Hepatocyte (in vitro differentiated cells): ENCODE measurements around the gene FOSB. TPM values are rescaled to one million over a fixed set of nuclear protein-coding genes. Genes with fewer than 3 reads are reported as not detected.
"Not testable (repeated sequence)": the region's sequence is repeated elsewhere in the genome, so short reads cannot be mapped to it uniquely, and the experiment has no call there.

Experiments used
- DNase-seq: peaks from one replicate; pipeline ENCODE4 v3.0.0-alpha.2; 2016; ENCODE audit warnings: low spot score
- H2AFZ ChIP-seq: fragments of 200-600 bp; sonication (generic); 2 replicates; pipeline ENCODE4 v1.6.0; 2016; ENCODE audit warnings: antibody characterized with exemption, mild to moderate bottlenecking
- H3K27ac ChIP-seq: fragments of 200-600 bp; sonication (generic); 2 replicates; pipeline ENCODE4 v1.5.1; 2016; ENCODE audit warnings: mild to moderate bottlenecking
- H3K27me3 ChIP-seq: fragments of 200-600 bp; sonication (generic); 2 replicates; pipeline ENCODE4 v1.6.1; 2016
- H3K36me3 ChIP-seq: fragments of 200-600 bp; sonication (generic); replicated peaks from 2 replicates; pipeline ENCODE4 v1.5.1; 2016; ENCODE audit warnings: low read depth; ENCODE audit not compliant: insufficient read depth
- H3K4me1 ChIP-seq: fragments of 200-600 bp; sonication (generic); 2 replicates; pipeline ENCODE4 v1.5.1; 2016; ENCODE audit warnings: mild to moderate bottlenecking, moderate library complexity; ENCODE audit not compliant: insufficient read depth
- H3K4me2 ChIP-seq: fragments of 200-600 bp; sonication (generic); 2 replicates; pipeline ENCODE4 v1.6.0; 2016
- H3K4me3 ChIP-seq: fragments of 200-600 bp; sonication (generic); 2 replicates; pipeline ENCODE4 v1.5.1; 2016; ENCODE audit warnings: mild to moderate bottlenecking
- H3K79me2 ChIP-seq: fragments of 200-600 bp; sonication (generic); 2 replicates; pipeline ENCODE4 v1.6.0; 2017; ENCODE audit warnings: mild to moderate bottlenecking
- H3K9me2 ChIP-seq: fragments of 200-600 bp; sonication (generic); replicated peaks from 2 replicates; pipeline ENCODE4 v1.6.0; 2017; ENCODE audit warnings: mild to moderate bottlenecking; ENCODE audit not compliant: insufficient read depth
- H3K9me3 ChIP-seq: fragments of 200-600 bp; sonication (generic); 2 replicates; pipeline ENCODE4 v1.5.1; 2016; ENCODE audit warnings: low read depth, mild to moderate bottlenecking
- H4K20me1 ChIP-seq: fragments of 200-600 bp; sonication (generic); 2 replicates; pipeline ENCODE4 v1.6.0; 2016; ENCODE audit warnings: mild to moderate bottlenecking; ENCODE audit not compliant: insufficient read depth, poor library complexity, severe bottlenecking
- EZH2 ChIP-seq: fragments of 200-600 bp; sonication (generic); IDR thresholded peaks from 2 replicates; pipeline ENCODE4 v1.6.1; 2016; ENCODE audit warnings: antibody characterized with exemption, mild to moderate bottlenecking, borderline replicate concordance
- EZH2phosphoT487 ChIP-seq: fragments of 200-600 bp; sonication (generic); IDR thresholded peaks from one replicate; pipeline ENCODE4 v1.6.1; 2018; ENCODE audit warnings: antibody characterized with exemption, mild to moderate bottlenecking, low read depth, moderate library complexity; ENCODE audit not compliant: unreplicated experiment, severe bottlenecking
- WGBS: methylation state at CpG from one replicate; pipeline ENCODE4 v1.1.6; 2016; ENCODE audit warnings: low lambda C conversion rate; ENCODE audit errors: missing lambda C conversion rate; 5-methylcytosine and 5-hydroxymethylcytosine counted together
- polyA plus RNA-seq: library from polyadenylated mRNA; unstranded; fragments of >200 nt; fragmentation: Nextera tagmentation; extraction: Ambion mirVana; gene quantifications from 2 replicates; pipeline ENCODE4 v1.2.1, GENCODE V29; 2016
- total RNA-seq: library from RNA; depleted of rRNA; stranded (reverse); fragments of >200 nt; gene quantifications from 2 replicates; pipeline ENCODE4 v1.2.3, GENCODE V29; 2014
- TF ChIP-seq, protein P1 (sequence below): fragments of 200-600 bp; sonication (generic); IDR thresholded peaks from 2 replicates; pipeline ENCODE4 v1.5.1; 2016; ENCODE audit warnings: antibody characterized with exemption, mild to moderate bottlenecking; ENCODE audit not compliant: poor library complexity

The FOSB gene
- total and polyA plus RNA-seq, 2 experiments from 2014 or later = 73.1 to 114 TPM

DNA sequence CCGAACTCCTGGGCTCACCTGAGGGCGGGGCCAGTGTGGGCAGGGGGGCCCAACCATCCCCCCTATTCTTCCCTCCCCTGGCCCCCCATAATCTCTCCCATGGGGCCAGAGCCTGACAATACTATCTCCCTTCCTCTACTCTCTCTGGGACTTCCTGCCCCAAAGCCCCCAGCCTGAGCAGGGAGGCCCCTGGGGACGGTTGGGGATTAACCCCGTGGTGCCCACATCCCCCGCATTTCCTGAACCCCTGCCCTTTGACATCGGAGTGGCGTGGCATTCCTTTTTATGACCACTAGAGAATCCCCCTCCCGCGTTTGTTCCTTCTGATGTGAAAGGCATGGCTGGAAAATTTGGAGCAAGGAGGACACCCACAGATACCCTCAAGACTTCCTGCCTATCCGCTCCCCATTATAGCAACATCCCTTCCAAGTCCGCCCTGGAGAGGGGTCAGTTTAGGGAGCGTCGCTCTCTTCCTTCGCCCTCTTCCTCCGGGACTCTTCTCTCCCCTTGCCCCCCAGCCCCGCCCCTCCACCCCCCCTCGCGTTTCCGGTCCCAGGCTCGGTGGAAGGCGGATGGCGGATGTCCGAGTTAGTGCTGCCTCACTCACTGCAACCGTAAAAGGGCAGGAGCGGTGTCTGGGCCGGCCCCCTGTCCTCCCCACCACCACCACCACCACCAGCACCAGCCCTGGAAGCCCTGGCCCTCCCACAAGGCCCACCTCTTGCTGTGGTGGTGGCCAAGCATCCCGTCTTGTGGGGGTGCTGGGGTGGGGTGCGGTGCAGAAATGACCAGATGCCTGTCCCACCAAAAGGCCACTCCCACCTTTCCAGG is 41.3 kb downstream of the FOSB start:
- Histone ChIP-seq H4K20me1 (peaks cover 12% of the 10 kb centered on the region), H3K4me2 (peak overlapping the region; percentile 91), H2AFZ (no peak overlapping the region), H3K27me3 (no peaks in the 10 kb centered on the region), H3K27ac (peak overlapping the region; percentile 98), H3K79me2 (peaks cover 70% of the 10 kb centered on the region), H3K9me2 (no peaks in the 10 kb centered on the region), H3K4me3 (peak overlapping the region; percentile 98), H3K36me3 (no peaks in the 10 kb centered on the region), H3K4me1 (peaks cover 20% of the 10 kb centered on the region), H3K9me3 (no peaks in the 10 kb centered on the region)
- TF ChIP-seq EZH2phosphoT487 (no peak), EZH2 (no peak)
- TF ChIP-seq, protein P1, sequence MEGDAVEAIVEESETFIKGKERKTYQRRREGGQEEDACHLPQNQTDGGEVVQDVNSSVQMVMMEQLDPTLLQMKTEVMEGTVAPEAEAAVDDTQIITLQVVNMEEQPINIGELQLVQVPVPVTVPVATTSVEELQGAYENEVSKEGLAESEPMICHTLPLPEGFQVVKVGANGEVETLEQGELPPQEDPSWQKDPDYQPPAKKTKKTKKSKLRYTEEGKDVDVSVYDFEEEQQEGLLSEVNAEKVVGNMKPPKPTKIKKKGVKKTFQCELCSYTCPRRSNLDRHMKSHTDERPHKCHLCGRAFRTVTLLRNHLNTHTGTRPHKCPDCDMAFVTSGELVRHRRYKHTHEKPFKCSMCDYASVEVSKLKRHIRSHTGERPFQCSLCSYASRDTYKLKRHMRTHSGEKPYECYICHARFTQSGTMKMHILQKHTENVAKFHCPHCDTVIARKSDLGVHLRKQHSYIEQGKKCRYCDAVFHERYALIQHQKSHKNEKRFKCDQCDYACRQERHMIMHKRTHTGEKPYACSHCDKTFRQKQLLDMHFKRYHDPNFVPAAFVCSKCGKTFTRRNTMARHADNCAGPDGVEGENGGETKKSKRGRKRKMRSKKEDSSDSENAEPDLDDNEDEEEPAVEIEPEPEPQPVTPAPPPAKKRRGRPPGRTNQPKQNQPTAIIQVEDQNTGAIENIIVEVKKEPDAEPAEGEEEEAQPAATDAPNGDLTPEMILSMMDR = no peak
- 5% methylated on average over 11 of the region's 28 CpGs for WGBS
- DNase-seq = peak; percentile 69

DNA sequence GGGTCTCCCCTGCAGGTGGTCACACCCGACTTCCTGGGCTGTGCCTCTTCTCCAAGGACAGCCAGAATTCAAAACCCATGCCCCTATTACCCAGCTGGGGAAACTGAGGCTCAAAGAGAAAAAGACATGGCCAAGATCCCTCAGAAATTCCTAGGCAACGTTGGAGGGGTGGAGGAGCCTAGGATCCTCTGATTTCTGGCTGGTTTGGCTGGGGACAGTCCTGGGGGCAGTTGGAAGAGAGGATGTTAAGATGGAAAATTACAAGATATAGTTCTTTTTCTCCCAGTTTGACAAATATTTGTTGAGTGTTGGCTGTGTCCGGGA is 41.9 kb downstream of the FOSB start:
- Histone ChIP-seq H3K27me3 (no peaks in the 10 kb centered on the region), H3K79me2 (peaks cover 76% of the 10 kb centered on the region), H3K36me3 (no peaks in the 10 kb centered on the region), H3K9me3 (no peaks in the 10 kb centered on the region), H3K4me1 (peaks cover 24% of the 10 kb centered on the region), H3K27ac (peak overlapping the region; percentile 98), H3K9me2 (no peaks in the 10 kb centered on the region), H4K20me1 (peaks cover 12% of the 10 kb centered on the region), H3K4me3 (peak overlapping the region; percentile 98), H3K4me2 (peak overlapping the region; percentile 91), H2AFZ (no peak overlapping the region)
- TF ChIP-seq, protein P1 = no peak
- TF ChIP-seq EZH2 (no peak), EZH2phosphoT487 (no peak)
- 14% methylated on average over 3 of the region's 3 CpGs for WGBS
- DNase-seq = no peak

DNA sequence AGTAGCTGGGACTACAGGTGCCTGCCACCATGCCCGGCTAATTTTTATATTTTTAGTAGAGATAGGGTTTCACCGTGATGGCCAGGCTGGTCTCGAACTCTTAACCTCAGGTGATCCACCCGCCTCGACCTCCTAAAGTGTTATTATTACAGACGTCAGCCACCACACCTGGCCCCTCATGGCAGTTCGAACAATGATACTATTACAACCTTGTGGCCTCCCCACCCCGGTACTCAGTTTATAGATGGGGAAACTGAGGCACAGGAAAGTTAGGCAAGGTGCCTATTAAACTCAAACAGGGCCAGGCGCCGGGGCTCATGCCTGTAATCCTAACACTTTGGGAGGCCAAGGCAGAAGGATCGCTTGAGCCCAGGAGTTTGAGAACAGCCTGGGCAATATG is 42.6 kb downstream of the FOSB start:
- WGBS = 95% methylated on average over 11 of the region's 11 CpGs
- H3K36me3 ChIP-seq, H3K9me3 ChIP-seq, H3K4me3 ChIP-seq, DNase-seq, H3K27ac ChIP-seq, H3K27me3 ChIP-seq, H2AFZ ChIP-seq, H3K9me2 ChIP-seq: not testable (repeated sequence)
- H3K4me1 ChIP-seq = peaks cover 26% of the 10 kb centered on the region
- peaks cover 83% of the 10 kb centered on the region for H3K79me2 ChIP-seq
- H4K20me1 ChIP-seq = peaks cover 18% of the 10 kb centered on the region
- H3K4me2 ChIP-seq = peak overlapping the region; percentile 91

DNA sequence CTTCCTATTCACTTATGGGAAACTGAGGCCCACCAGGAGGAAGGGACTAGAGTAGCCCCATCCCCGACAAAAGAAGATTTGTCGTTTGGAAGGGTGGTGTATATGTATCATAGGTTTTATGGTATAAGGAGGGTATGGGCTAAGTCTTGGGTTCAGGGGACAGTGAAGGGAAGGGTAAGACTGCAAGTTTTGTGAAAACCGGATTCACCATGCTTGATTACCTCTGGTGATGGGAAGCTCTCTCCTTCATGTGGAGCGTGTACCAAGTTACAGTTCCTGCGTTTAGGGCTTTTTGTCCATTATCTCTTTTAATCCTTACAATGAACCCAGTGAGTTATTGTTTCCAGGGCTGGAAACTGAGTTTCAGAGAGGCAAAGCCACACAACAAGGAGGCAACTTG is 43.3 kb downstream of the FOSB start:
- Histone ChIP-seq H3K4me2 (no peak overlapping the region), H3K36me3 (no peaks in the 10 kb centered on the region), H2AFZ (no peak overlapping the region), H4K20me1 (peaks cover 24% of the 10 kb centered on the region), H3K4me3 (no peak overlapping the region), H3K79me2 (peaks cover 88% of the 10 kb centered on the region), H3K27me3 (no peaks in the 10 kb centered on the region), H3K9me2 (no peaks in the 10 kb centered on the region), H3K9me3 (no peaks in the 10 kb centered on the region), H3K4me1 (peaks cover 19% of the 10 kb centered on the region), H3K27ac (no peak overlapping the region)
- no peak for DNase-seq
- TF ChIP-seq, protein P1 = no peak
- TF ChIP-seq EZH2 (no peak), EZH2phosphoT487 (no peak)
- WGBS = 98% methylated on average over 5 of the region's 5 CpGs
